H4 (cell line): ENCODE results near the gene GAL3ST2. TPM values are rescaled to one million over a fixed set of nuclear protein-coding genes. Genes with fewer than 3 reads are reported as not detected.
"Not testable (repeated sequence)": the region's sequence is repeated elsewhere in the genome, so short reads cannot be mapped to it uniquely, and the experiment has no call there.

ENCODE experiments used
- DNase-seq: peaks from one replicate; pipeline ENCODE4 v3.0.0-alpha.2; 2015; ENCODE audit warnings: low spot score
- total RNA-seq: library from RNA; depleted of rRNA; stranded (reverse); fragments of >200 nt; shearing (Covaris generic); gene quantifications from 2 replicates; pipeline ENCODE4 v1.2.3, GENCODE V29; 2014; rRNA removed

Gene GAL3ST2
- total RNA-seq: not detected in 2 replicates

- no peak for DNase-seq
Observed at GRCh38 chr2:241776336-241777169, at the start of gene GAL3ST2. Gene GAL3ST2 (plus strand): TSS chr2:241776822. CDS start chr2:241776956, 134 bp downstream.

- DNase-seq: no peak
Observed at GRCh38 chr2:241728000-241728399, 48.6 kb upstream of the GAL3ST2 start.

- no peak for DNase-seq
Observed at GRCh38 chr2:241728627-241729026, 48.0 kb upstream of the GAL3ST2 start.

- no peak for DNase-seq
Observed at GRCh38 chr2:241729868-241730267, 46.8 kb upstream of the GAL3ST2 start.

GRCh38 chr2:241730671-241731293 is 45.8 kb upstream of the GAL3ST2 start:
- DNase-seq: no peak

- not testable (repeated sequence) for DNase-seq
Observed at GRCh38 chr2:241732513-241733186, 44.0 kb upstream of the GAL3ST2 start.

- DNase-seq: no peak
Observed at GRCh38 chr2:241733391-241734207, 43.0 kb upstream of the GAL3ST2 start.

GRCh38 chr2:241734208-241734466 is 42.5 kb upstream of the GAL3ST2 start:
- DNase-seq: no peak

- DNase-seq: peak; percentile 57
Observed at GRCh38 chr2:241734467-241735208, 42.0 kb upstream of the GAL3ST2 start, which contains the start of gene D2HGDH. Gene D2HGDH (plus strand): TSS chr2:241734630. CDS start chr2:241735225, 595 bp downstream.

- no peak for DNase-seq
Observed at GRCh38 chr2:241736111-241736510, 40.5 kb upstream of the GAL3ST2 start.

GRCh38 chr2:241738040-241738686 is 38.5 kb upstream of the GAL3ST2 start:
- DNase-seq: no peak

- DNase-seq: no peak
Observed at GRCh38 chr2:241739177-241739576, 37.4 kb upstream of the GAL3ST2 start.

GRCh38 chr2:241739651-241740050 is 37.0 kb upstream of the GAL3ST2 start:
- no peak for DNase-seq

GRCh38 chr2:241741016-241741415 is 35.6 kb upstream of the GAL3ST2 start:
- DNase-seq: peak; percentile 70

- DNase-seq: no peak
Observed at GRCh38 chr2:241742320-241742939, 34.2 kb upstream of the GAL3ST2 start.

GRCh38 chr2:241743008-241743407 is 33.6 kb upstream of the GAL3ST2 start:
- DNase-seq: not testable (repeated sequence)

- DNase-seq: no peak
Observed at GRCh38 chr2:241743620-241744019, 33.0 kb upstream of the GAL3ST2 start.

- no peak for DNase-seq
Observed at GRCh38 chr2:241744028-241744754, 32.4 kb upstream of the GAL3ST2 start.

GRCh38 chr2:241745276-241745675 is 31.3 kb upstream of the GAL3ST2 start:
- no peak for DNase-seq
